Activated CD4-positive, alpha-beta T cell treated with anti-CD3 and anti-CD28 coated beads, Interleukin-2, amount 50 U/mL, for 24 hours (primary cell): ENCODE data around the gene KNL1.

Source experiments
- DNase-seq, 2 donors: peaks; one replicate each; pipeline ENCODE4 v3.0.0-alpha.2; 2020; ENCODE audit warnings: low read depth in 1 of 2, low spot score in 1 of 2

Gene KNL1

GRCh38 chr15:40584191-40584590, 9.9 kb upstream of the KNL1 start:
- DNase-seq = no peak

- no peak for DNase-seq
Observed at GRCh38 chr15:40590667-40591050, 3.4 kb upstream of the KNL1 start.

- DNase-seq = no peak
Observed at GRCh38 chr15:40591389-40591788, 2.7 kb upstream of the KNL1 start.

- DNase-seq = no peak
Observed at GRCh38 chr15:40593165-40593564, 884 bp upstream of the KNL1 start.

GRCh38 chr15:40594429-40594836, 384 bp downstream of the KNL1 start:
- no peak for DNase-seq

- DNase-seq = no peak
Observed at GRCh38 chr15:40595219-40595618, 1.2 kb downstream of the KNL1 start.

GRCh38 chr15:40595773-40596172, 1.7 kb downstream of the KNL1 start:
- DNase-seq = no peak

GRCh38 chr15:40597024-40597423, 3.0 kb downstream of the KNL1 start:
- DNase-seq = no peak

GRCh38 chr15:40598126-40598525, 4.1 kb downstream of the KNL1 start:
- DNase-seq = no peak

- no peak for DNase-seq
Observed at GRCh38 chr15:40598672-40599071, 4.6 kb downstream of the KNL1 start.

GRCh38 chr15:40600956-40601355, 6.9 kb downstream of the KNL1 start:
- no peak for DNase-seq

- no peak for DNase-seq
Observed at GRCh38 chr15:40603935-40604334, 9.9 kb downstream of the KNL1 start.

GRCh38 chr15:40613080-40613479, 19.0 kb downstream of the KNL1 start:
- DNase-seq = no peak

- DNase-seq = no peak
Observed at GRCh38 chr15:40618023-40618422, 24.0 kb downstream of the KNL1 start.

GRCh38 chr15:40618906-40619305, 24.9 kb downstream of the KNL1 start:
- DNase-seq = no peak

GRCh38 chr15:40623361-40623760, 29.3 kb downstream of the KNL1 start:
- no peak for DNase-seq

GRCh38 chr15:40630313-40630712, 36.3 kb downstream of the KNL1 start:
- no peak for DNase-seq

GRCh38 chr15:40633178-40633577, 39.1 kb downstream of the KNL1 start:
- DNase-seq = no peak

GRCh38 chr15:40637221-40637745, 43.2 kb downstream of the KNL1 start:
- no peak for DNase-seq

GRCh38 chr15:40639677-40640076, 45.6 kb downstream of the KNL1 start:
- no peak for DNase-seq

- no peak for DNase-seq
Observed at GRCh38 chr15:40647523-40647922, 53.5 kb downstream of the KNL1 start.

GRCh38 chr15:40650479-40650878, 56.4 kb downstream of the KNL1 start:
- no peak for DNase-seq

GRCh38 chr15:40660686-40661085, 66.6 kb downstream of the KNL1 start:
- DNase-seq = no peak

- DNase-seq = no peak
Observed at GRCh38 chr15:40664909-40665308, 70.9 kb downstream of the KNL1 start.
